HepG2 (cell line): ENCODE results near the gene MISP3. TPM values are rescaled to one million over a fixed set of nuclear protein-coding genes. Genes with fewer than 3 reads are reported as not detected.
A peak's percentile ranks its signal among the peaks of the same experiment; 100 is the strongest.

Source experiments
- CBX2 ChIP-seq, 2 experiments: fragments of 200-600 bp in 1 of 2; sonication (generic); formaldehyde crosslinking in 1 of 2; IDR thresholded peaks; 2 replicates each; pipeline versions ENCODE4 v1.7.0 to v1.8.1; 2018 to 2022; ENCODE audit warnings: low read depth in 2 of 2, low read length in 1 of 2, mild to moderate bottlenecking in 1 of 2, missing genetic modification reagents in 1 of 2
- FOXM1 ChIP-seq: sonication (generic); formaldehyde crosslinking; IDR thresholded peaks from 2 replicates; pipeline ENCODE4 v1.5.0; 2020; ENCODE audit warnings: missing genetic modification reagents
- HOXA7 ChIP-seq: sonication (generic); formaldehyde crosslinking; IDR thresholded peaks from 2 replicates; pipeline ENCODE4 v1.8.1; 2022; ENCODE audit warnings: mild to moderate bottlenecking, missing genetic modification reagents, moderate library complexity
- KAT8 ChIP-seq: IDR thresholded peaks from 2 replicates; pipeline ENCODE4 v1.6.1; 2016; ENCODE audit warnings: missing genetic modification reagents, missing compliant biosample characterization
- NCOA5 ChIP-seq: sonication (generic); formaldehyde crosslinking; IDR thresholded peaks from 2 replicates; pipeline ENCODE4 v1.4.0; 2020; ENCODE audit warnings: missing genetic modification reagents
- RAD21 ChIP-seq: fragments of 450-650 bp; formaldehyde crosslinking; IDR thresholded peaks from 2 replicates; pipeline ENCODE4 v1.5.0; 2020; ENCODE audit warnings: mild to moderate bottlenecking
- SKI ChIP-seq: fragments of 450-650 bp; IDR thresholded peaks from one replicate; pipeline ENCODE4 v1.6.1; 2018; ENCODE audit warnings: mild to moderate bottlenecking; ENCODE audit not compliant: partially characterized antibody
- SRSF1 ChIP-seq: fragments of 200-400 bp; formaldehyde crosslinking; optimal IDR thresholded peaks from 2 replicates; pipeline ENCODE3; 2017; ENCODE audit warnings: mild to moderate bottlenecking, low read depth, low read length, moderate library complexity
- SRSF9 ChIP-seq: fragments of 200-400 bp; formaldehyde crosslinking; IDR thresholded peaks from 2 replicates; pipeline ENCODE4 v1.6.1; 2018; ENCODE audit warnings: borderline replicate concordance, mild to moderate bottlenecking, low read depth, low read length; ENCODE audit not compliant: insufficient read depth, poor library complexity, severe bottlenecking
- ZFY ChIP-seq: sonication (generic); formaldehyde crosslinking; IDR thresholded peaks from 2 replicates; pipeline ENCODE4 v1.4.0; 2020; ENCODE audit warnings: missing genetic modification reagents
- ZNF430 ChIP-seq: sonication (generic); formaldehyde crosslinking; IDR thresholded peaks from 2 replicates; pipeline ENCODE4 v1.9.0; 2021; ENCODE audit warnings: mild to moderate bottlenecking, missing genetic modification reagents
- ZNF562 ChIP-seq: sonication (generic); formaldehyde crosslinking; IDR thresholded peaks from 2 replicates; pipeline ENCODE4 v1.8.0; 2022; ENCODE audit warnings: missing genetic modification reagents, borderline replicate concordance
- ZNF564 ChIP-seq: sonication (generic); formaldehyde crosslinking; IDR thresholded peaks from 2 replicates; pipeline ENCODE4 v1.8.1; 2023; ENCODE audit warnings: mild to moderate bottlenecking, missing genetic modification reagents
- ZNF75D ChIP-seq: sonication (generic); formaldehyde crosslinking; IDR thresholded peaks from 2 replicates; pipeline ENCODE4 v1.8.1; 2023; ENCODE audit warnings: missing genetic modification reagents, mild to moderate bottlenecking, borderline replicate concordance
- ZNF839 ChIP-seq: sonication (generic); formaldehyde crosslinking; IDR thresholded peaks from 2 replicates; pipeline ENCODE4 v1.4.0; 2020; ENCODE audit warnings: missing genetic modification reagents, mild to moderate bottlenecking, borderline replicate concordance
- polyA plus RNA-seq, 8 experiments: library from polyadenylated mRNA; depleted of rRNA in 3 of 8; stranded (reverse) in 7 of 8; unstranded in 1 of 8; fragments of >200 nt; fragmentation: Illumina TruSeq in 4 of 8; extraction: Trizol in 4 of 8; gene quantifications; 2 replicates each; pipeline versions ENCODE4 v1.2.1 to v1.2.3, GENCODE V29; 2011 to 2016; ENCODE audit warnings: low read depth in 4 of 8, missing spikeins in 1 of 8, mixed read lengths in 1 of 8; ENCODE audit not compliant: insufficient read depth in 1 of 8
- total RNA-seq, 5 experiments: library from RNA; depleted of rRNA; stranded (reverse); fragments of >200 nt; fragmentation: Illumina TruSeq; extraction: Trizol; gene quantifications; 2 replicates each; pipeline ENCODE4 v1.2.3, GENCODE V29; 2016; ENCODE audit warnings: low read depth in 1 of 5
- TF ChIP-seq, protein P1 (sequence below): sonication (generic); formaldehyde crosslinking; IDR thresholded peaks from 2 replicates; pipeline ENCODE4 v1.5.0; 2020; ENCODE audit warnings: mild to moderate bottlenecking, missing genetic modification reagents, moderate library complexity
- TF ChIP-seq, protein P2 (sequence below): sonication (generic); formaldehyde crosslinking; IDR thresholded peaks from 2 replicates; pipeline ENCODE4 v1.5.0; 2020; ENCODE audit warnings: mild to moderate bottlenecking, missing genetic modification reagents, borderline replicate concordance
- TF ChIP-seq, protein P3 (sequence below): IDR thresholded peaks from 2 replicates; pipeline ENCODE4 v1.6.1; 2018; ENCODE audit warnings: missing genetic modification reagents, mild to moderate bottlenecking, missing compliant biosample characterization
- TF ChIP-seq, protein P4 (sequence below), 2 experiments: sonication (generic) in 1 of 2; formaldehyde crosslinking in 1 of 2; IDR thresholded peaks; 2 replicates each; pipeline versions ENCODE4 v1.4.0 to v1.6.1; 2018 to 2020; ENCODE audit warnings: missing genetic modification reagents in 2 of 2, borderline replicate concordance in 1 of 2, low read depth in 1 of 2, mild to moderate bottlenecking in 1 of 2, missing biosample characterization in 1 of 2

MISP3 gene
- total and polyA plus RNA-seq, 2 of the 13 experiments (the other 11 are each of a cell fraction or from before 2014, with no cell fraction given), result 2.5 to 5.4 TPM

DNA sequence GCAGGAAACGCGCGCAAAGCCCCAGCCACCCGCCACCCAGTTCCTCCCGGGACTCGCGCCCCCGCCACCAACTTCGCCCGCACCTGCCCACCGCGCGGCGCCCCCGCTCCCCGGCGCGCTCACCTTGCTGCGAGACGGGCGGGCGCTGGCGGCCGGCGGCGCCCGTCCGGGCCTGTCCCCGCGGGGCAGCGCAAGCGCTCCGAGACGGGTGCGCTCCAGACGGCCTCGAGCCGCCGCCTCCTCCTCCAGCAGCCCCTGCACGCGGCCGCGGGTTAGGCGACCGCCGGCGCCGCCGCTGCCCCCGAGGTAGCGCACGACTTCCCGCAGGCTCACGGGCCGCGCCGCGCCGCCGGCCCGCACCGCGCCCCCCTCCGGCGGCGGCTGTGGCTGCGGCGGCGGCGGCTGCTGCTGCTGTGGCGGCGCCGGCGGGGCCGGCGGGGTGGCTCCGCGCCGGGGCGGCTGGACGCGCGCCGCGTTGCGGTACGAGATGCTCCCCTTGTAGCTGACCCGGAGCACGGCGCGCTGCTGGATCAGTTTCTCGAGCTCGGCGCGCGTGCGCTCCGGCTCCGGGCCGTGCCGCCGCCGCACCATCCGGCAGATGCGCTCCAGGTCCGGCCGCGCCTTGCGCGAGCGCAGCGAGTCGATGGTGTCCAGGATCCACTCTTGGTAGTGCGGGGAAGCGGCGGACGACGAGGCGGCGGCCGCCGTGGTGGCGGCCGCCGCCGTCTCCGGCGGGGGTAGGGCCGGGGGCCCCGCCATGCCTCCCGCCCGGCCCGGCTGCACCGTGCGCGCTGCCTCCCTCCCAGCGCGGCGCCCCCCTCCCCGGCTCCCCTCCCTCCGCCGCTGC, 17.3 kb downstream of the MISP3 start (continued):
- TF ChIP-seq, protein P1, sequence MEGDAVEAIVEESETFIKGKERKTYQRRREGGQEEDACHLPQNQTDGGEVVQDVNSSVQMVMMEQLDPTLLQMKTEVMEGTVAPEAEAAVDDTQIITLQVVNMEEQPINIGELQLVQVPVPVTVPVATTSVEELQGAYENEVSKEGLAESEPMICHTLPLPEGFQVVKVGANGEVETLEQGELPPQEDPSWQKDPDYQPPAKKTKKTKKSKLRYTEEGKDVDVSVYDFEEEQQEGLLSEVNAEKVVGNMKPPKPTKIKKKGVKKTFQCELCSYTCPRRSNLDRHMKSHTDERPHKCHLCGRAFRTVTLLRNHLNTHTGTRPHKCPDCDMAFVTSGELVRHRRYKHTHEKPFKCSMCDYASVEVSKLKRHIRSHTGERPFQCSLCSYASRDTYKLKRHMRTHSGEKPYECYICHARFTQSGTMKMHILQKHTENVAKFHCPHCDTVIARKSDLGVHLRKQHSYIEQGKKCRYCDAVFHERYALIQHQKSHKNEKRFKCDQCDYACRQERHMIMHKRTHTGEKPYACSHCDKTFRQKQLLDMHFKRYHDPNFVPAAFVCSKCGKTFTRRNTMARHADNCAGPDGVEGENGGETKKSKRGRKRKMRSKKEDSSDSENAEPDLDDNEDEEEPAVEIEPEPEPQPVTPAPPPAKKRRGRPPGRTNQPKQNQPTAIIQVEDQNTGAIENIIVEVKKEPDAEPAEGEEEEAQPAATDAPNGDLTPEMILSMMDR (CRISPR knock-in tag), result 0 out of 2 replicates have a peak, but pooled peaks have one; percentile 25
- no peak for TF ChIP-seq KAT8
- no peak for TF ChIP-seq CBX2 (IDR thresholded peaks at IDR 0.05; ENCODE audit: low read depth, low read length)
- no peak for TF ChIP-seq CBX2 (CRISPR knock-in tag; IDR thresholded peaks at IDR 0.05; ENCODE audit: low read depth)
- no peak for TF ChIP-seq ZNF562 (CRISPR knock-in tag)
- no peak for TF ChIP-seq HOXA7
- TF ChIP-seq, protein P2, sequence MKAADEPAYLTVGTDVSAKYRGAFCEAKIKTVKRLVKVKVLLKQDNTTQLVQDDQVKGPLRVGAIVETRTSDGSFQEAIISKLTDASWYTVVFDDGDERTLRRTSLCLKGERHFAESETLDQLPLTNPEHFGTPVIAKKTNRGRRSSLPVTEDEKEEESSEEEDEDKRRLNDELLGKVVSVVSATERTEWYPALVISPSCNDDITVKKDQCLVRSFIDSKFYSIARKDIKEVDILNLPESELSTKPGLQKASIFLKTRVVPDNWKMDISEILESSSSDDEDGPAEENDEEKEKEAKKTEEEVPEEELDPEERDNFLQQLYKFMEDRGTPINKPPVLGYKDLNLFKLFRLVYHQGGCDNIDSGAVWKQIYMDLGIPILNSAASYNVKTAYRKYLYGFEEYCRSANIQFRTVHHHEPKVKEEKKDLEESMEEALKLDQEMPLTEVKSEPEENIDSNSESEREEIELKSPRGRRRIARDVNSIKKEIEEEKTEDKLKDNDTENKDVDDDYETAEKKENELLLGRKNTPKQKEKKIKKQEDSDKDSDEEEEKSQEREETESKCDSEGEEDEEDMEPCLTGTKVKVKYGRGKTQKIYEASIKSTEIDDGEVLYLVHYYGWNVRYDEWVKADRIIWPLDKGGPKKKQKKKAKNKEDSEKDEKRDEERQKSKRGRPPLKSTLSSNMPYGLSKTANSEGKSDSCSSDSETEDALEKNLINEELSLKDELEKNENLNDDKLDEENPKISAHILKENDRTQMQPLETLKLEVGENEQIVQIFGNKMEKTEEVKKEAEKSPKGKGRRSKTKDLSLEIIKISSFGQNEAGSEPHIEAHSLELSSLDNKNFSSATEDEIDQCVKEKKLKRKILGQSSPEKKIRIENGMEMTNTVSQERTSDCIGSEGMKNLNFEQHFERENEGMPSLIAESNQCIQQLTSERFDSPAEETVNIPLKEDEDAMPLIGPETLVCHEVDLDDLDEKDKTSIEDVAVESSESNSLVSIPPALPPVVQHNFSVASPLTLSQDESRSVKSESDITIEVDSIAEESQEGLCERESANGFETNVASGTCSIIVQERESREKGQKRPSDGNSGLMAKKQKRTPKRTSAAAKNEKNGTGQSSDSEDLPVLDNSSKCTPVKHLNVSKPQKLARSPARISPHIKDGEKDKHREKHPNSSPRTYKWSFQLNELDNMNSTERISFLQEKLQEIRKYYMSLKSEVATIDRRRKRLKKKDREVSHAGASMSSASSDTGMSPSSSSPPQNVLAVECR, result 0 out of 2 replicates have a peak, but pooled peaks have one; percentile 11
- peak; percentile 11; the same call in 1 of the 2 replicates for TF ChIP-seq RAD21 (CRISPR knock-in tag)
- TF ChIP-seq, protein P3, sequence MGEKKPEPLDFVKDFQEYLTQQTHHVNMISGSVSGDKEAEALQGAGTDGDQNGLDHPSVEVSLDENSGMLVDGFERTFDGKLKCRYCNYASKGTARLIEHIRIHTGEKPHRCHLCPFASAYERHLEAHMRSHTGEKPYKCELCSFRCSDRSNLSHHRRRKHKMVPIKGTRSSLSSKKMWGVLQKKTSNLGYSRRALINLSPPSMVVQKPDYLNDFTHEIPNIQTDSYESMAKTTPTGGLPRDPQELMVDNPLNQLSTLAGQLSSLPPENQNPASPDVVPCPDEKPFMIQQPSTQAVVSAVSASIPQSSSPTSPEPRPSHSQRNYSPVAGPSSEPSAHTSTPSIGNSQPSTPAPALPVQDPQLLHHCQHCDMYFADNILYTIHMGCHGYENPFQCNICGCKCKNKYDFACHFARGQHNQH (CRISPR knock-in tag), result no peak
- TF ChIP-seq ZNF839 (CRISPR knock-in tag), result no peak
- TF ChIP-seq SRSF1, result no peak
- peak; percentile 87 for TF ChIP-seq SKI
- no peak for TF ChIP-seq ZNF564 (CRISPR knock-in tag)
- no peak for TF ChIP-seq ZNF75D (CRISPR knock-in tag)
- TF ChIP-seq, protein P4, sequence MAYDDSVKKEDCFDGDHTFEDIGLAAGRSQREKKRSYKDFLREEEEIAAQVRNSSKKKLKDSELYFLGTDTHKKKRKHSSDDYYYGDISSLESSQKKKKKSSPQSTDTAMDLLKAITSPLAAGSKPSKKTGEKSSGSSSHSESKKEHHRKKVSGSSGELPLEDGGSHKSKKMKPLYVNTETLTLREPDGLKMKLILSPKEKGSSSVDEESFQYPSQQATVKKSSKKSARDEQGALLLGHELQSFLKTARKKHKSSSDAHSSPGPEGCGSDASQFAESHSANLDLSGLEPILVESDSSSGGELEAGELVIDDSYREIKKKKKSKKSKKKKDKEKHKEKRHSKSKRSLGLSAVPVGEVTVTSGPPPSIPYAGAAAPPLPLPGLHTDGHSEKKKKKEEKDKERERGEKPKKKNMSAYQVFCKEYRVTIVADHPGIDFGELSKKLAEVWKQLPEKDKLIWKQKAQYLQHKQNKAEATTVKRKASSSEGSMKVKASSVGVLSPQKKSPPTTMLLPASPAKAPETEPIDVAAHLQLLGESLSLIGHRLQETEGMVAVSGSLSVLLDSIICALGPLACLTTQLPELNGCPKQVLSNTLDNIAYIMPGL (CRISPR knock-in tag; IDR thresholded peaks at IDR 0.05; ENCODE audit: borderline replicate concordance in 1 of 2, low read depth in 1 of 2), result peak in 1 of 2 experiments; percentile 15; a peak in 2 of 4 replicates
- peak; percentile 60; the same call in 1 of the 2 replicates for TF ChIP-seq ZFY (CRISPR knock-in tag)
- TF ChIP-seq SRSF9, result no peak
- TF ChIP-seq ZNF430 (CRISPR knock-in tag), result no peak
- TF ChIP-seq NCOA5 (CRISPR knock-in tag), result no peak
- no peak for TF ChIP-seq FOXM1
